Mesodermal cell (in vitro differentiated cells): ENCODE results near the gene CLEC19A.

Experiments
- H3K27ac ChIP-seq: 2 replicates; pipeline ENCODE4 v1.7.0; 2013; ENCODE audit warnings: mild to moderate bottlenecking, low read depth, low read length, moderate library complexity; ENCODE audit not compliant: severe bottlenecking
- H3K36me3 ChIP-seq: 2 replicates; pipeline ENCODE4 v1.7.1; 2013; ENCODE audit warnings: mild to moderate bottlenecking, low read length, moderate library complexity; ENCODE audit not compliant: control insufficient read depth, insufficient read depth
- H3K4me1 ChIP-seq: one replicate; pipeline ENCODE4 v1.7.1; 2013; ENCODE audit warnings: mild to moderate bottlenecking, low read length; ENCODE audit not compliant: insufficient read depth, control insufficient read depth, poor library complexity, severe bottlenecking
- H3K4me3 ChIP-seq: 2 replicates; pipeline ENCODE4 v1.7.0; 2013; ENCODE audit warnings: low read length, control low read depth, mild to moderate bottlenecking; ENCODE audit not compliant: insufficient read depth, poor library complexity, severe bottlenecking; ENCODE audit errors: extremely low read depth
- H3K9me3 ChIP-seq: 2 replicates; pipeline ENCODE4 v1.7.1; 2013; ENCODE audit warnings: mild to moderate bottlenecking, low read length, moderate library complexity; ENCODE audit not compliant: control insufficient read depth
- WGBS, 2 experiments: methylation state at CpG; one replicate each; pipeline ENCODE4 v1.1.5; 2013; ENCODE audit warnings: missing lambda C conversion rate in 2 of 2; ENCODE audit not compliant: insufficient coverage in 2 of 2; 5-methylcytosine and 5-hydroxymethylcytosine counted together

Gene CLEC19A

DNA sequence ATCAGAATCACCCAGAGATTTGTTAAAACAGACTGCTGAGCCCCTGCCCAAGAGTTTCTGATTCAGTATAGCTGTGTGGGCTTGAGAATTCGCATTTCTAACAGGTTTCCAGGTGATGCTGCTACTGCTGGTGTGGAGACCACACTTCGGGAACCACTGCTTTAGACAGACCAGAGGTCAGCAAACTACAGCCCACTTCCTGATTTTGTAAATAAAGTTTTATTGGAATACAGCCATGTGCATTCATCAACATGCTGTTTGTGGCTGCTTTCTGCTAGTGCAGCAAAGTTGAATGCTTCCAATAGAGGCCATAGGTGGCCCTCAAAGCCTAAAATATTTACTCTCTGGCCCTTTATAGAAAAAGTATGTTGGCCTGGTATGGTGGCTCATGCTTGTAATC lies 32.6 kb upstream of the CLEC19A start:
- H3K4me1 ChIP-seq = no peaks in the 10 kb centered on the region
- H3K9me3 ChIP-seq = no peaks in the 10 kb centered on the region
- H3K36me3 ChIP-seq = no peaks in the 10 kb centered on the region
- H3K4me3 ChIP-seq = no peak overlapping the region
- 80 to 83% methylated on average over 1 to 2 of the region's 2 CpGs for WGBS, 2 experiments
- H3K27ac ChIP-seq = no peak overlapping the region

DNA sequence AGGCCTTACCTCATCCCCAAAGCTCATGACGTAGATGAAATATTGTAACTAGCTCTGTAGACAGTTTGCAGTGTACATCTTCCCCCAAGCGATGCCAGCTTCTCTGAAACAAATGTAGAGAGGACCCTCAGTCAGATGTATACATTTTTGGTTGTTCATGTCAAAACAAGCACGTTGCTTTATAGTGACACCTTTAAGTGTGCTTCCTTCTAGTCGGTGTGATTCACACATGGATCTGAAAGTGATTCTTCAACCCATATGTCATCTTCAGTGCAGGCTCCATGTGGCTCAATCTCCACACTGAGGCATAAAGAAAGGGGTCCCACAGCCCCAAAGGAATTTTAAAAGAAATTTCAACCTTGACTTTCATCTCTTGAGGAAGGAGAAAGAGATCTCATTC lies 30.9 kb upstream of the CLEC19A start:
- 93 to 96% methylated on average over 3 to 4 of the region's 4 CpGs for WGBS, 2 experiments
- H3K4me3 ChIP-seq = no peak overlapping the region
- no peaks in the 10 kb centered on the region for H3K36me3 ChIP-seq
- H3K27ac ChIP-seq = no peak overlapping the region
- no peaks in the 10 kb centered on the region for H3K9me3 ChIP-seq
- H3K4me1 ChIP-seq = no peaks in the 10 kb centered on the region

GRCh38 chr16:19264123-19264673 lies 21.3 kb upstream of the CLEC19A start:
- H3K9me3 ChIP-seq = no peaks in the 10 kb centered on the region
- 46 to 87% methylated on average over 2 to 4 of the region's 4 CpGs for WGBS, 2 experiments
- H3K4me3 ChIP-seq = no peak overlapping the region
- peaks cover 11% of the 10 kb centered on the region for H3K36me3 ChIP-seq
- H3K27ac ChIP-seq = no peak overlapping the region
- H3K4me1 ChIP-seq = no peaks in the 10 kb centered on the region

DNA sequence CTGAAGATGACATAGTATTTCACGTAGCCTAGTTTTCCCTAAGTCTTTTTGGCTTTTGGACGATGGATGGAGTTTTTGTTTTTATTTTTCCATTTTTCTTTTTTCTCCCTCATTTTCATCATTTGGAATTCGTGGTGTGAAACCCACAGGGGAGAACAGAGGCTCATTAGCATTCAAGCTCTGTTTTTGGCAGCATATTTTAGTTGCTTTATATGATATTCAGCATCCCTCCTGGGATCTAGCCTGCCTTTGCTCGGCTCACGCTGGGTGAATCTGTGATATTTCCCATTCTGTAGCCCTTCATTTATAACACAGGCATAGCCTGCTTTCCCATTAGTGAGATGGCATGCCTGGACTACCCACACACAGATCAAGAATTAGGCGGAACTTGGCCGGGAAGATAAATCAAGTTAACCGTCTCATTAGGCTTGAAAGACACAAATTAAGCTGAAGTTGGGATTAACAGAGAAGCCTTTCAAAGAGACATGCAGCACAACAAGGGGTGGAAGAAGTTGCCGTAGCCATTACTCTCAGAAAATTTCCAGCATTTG lies 20.1 kb upstream of the CLEC19A start:
- H3K4me3 ChIP-seq = no peak overlapping the region
- H3K27ac ChIP-seq = no peak overlapping the region
- no peaks in the 10 kb centered on the region for H3K4me1 ChIP-seq
- H3K9me3 ChIP-seq = no peaks in the 10 kb centered on the region
- peaks cover 11% of the 10 kb centered on the region for H3K36me3 ChIP-seq
- WGBS, 2 experiments = 89% methylated on average over 4 to 6 of the region's 9 CpGs

- no peak overlapping the region for H3K4me3 ChIP-seq
- 99% methylated on average over 7 to 10 of the region's 11 CpGs for WGBS, 2 experiments
- peaks cover 11% of the 10 kb centered on the region for H3K36me3 ChIP-seq
- H3K9me3 ChIP-seq = no peaks in the 10 kb centered on the region
- no peak overlapping the region for H3K27ac ChIP-seq
- H3K4me1 ChIP-seq = no peaks in the 10 kb centered on the region
These were observed 18.8 kb upstream of the CLEC19A start for GRCh38 chr16:19266774-19267173.

GRCh38 chr16:19269098-19269497 lies 16.4 kb upstream of the CLEC19A start:
- H3K36me3 ChIP-seq = peaks cover 11% of the 10 kb centered on the region
- WGBS, 2 experiments = 80% methylated on average over 1 of the region's 2 CpGs; no CpG with 5 or more reads in 1 of the 2 experiments
- no peak overlapping the region for H3K4me3 ChIP-seq

DNA sequence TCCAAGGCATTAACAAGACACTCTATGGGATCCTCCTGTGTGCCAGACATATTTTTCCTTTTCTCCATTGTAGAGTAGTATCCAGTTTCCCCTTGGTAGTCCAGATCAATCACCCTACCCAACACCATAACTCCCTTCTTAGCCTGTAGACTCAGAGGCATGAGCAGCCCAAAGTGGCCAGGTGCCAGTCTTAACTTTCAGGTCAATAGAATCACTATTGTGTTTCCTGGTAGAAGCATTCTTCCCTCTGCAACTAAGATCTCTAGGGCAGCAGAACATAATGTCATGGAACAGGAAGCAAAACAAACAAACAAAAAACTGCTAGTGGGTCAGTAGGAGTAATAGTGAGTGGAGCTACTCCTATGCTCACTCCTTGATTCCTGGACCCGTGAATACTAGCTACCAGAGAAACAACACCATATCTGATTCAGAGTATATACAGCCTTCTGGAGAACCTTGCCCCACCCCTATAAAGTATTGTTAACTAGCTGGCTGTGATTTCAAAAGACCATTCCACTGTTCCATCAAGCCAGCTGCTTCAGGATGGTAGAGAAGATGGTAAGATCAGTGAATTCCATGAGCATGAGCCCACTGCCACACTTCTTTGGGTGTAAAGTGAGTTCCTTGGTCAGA lies 11.2 kb upstream of the CLEC19A start:
- Histone ChIP-seq H3K9me3 (no peaks in the 10 kb centered on the region), H3K4me1 (no peaks in the 10 kb centered on the region)
- WGBS, 2 experiments = 100% methylated on average over 1 of the region's 1 CpG; no CpG with 5 or more reads in 1 of the 2 experiments

More at GRCh38 chr16:19269098-19269497, 16.4 kb upstream of the CLEC19A start:
- H3K9me3 ChIP-seq = no peaks in the 10 kb centered on the region
- no peak overlapping the region for H3K27ac ChIP-seq
- no peaks in the 10 kb centered on the region for H3K4me1 ChIP-seq

DNA sequence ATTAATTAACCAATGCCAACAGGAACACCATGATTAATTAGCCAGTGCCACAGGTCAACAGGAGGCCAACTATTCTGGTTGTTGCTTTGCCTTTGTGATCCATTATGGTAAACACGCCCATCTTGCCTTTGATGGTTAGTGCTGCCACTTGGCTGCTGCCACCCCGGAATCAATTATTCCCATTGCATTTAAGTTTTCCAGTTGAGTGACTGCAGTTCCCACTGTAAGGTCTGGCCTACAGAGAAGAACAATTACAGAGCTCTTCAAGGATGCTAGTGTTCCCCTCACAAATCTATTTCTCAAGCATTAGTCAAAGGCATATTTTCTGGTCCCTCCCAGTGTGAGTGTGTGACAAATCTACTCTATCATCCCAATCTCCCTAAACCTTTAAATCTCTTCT lies 7.1 kb upstream of the CLEC19A start:
- Histone ChIP-seq H3K4me1 (no peaks in the 10 kb centered on the region), H3K4me3 (no peak overlapping the region), H3K27ac (no peak overlapping the region), H3K36me3 (no peaks in the 10 kb centered on the region), H3K9me3 (no peaks in the 10 kb centered on the region)
- WGBS, 2 experiments = 82 to 100% methylated on average over 1 to 2 of the region's 2 CpGs

More for the DNA sequence above, 11.2 kb upstream of the CLEC19A start:
- H3K27ac ChIP-seq = no peak overlapping the region
- H3K36me3 ChIP-seq = no peaks in the 10 kb centered on the region
- H3K4me3 ChIP-seq = no peak overlapping the region

GRCh38 chr16:19281246-19281645 lies 4.3 kb upstream of the CLEC19A start:
- Histone ChIP-seq H3K27ac (no peak overlapping the region), H3K9me3 (no peaks in the 10 kb centered on the region), H3K4me3 (no peak overlapping the region), H3K4me1 (no peaks in the 10 kb centered on the region), H3K36me3 (no peaks in the 10 kb centered on the region)
- WGBS, 2 experiments = 85 to 92% methylated on average over 2 of the region's 2 CpGs

- H3K27ac ChIP-seq = no peak overlapping the region
- H3K4me1 ChIP-seq = no peaks in the 10 kb centered on the region
- H3K4me3 ChIP-seq = no peak overlapping the region
- H3K9me3 ChIP-seq = no peaks in the 10 kb centered on the region
- WGBS, 2 experiments = 100% methylated on average over 1 of the region's 3 CpGs; no CpG with 5 or more reads in 1 of the 2 experiments
- no peaks in the 10 kb centered on the region for H3K36me3 ChIP-seq
These were observed 3.4 kb upstream of the CLEC19A start for GRCh38 chr16:19282101-19282500.

GRCh38 chr16:19283637-19284036 lies 1.9 kb upstream of the CLEC19A start:
- H3K36me3 ChIP-seq = no peaks in the 10 kb centered on the region
- H3K4me3 ChIP-seq = no peak overlapping the region
- no peaks in the 10 kb centered on the region for H3K4me1 ChIP-seq
- H3K27ac ChIP-seq = no peak overlapping the region
- 90 to 100% methylated on average over 1 to 2 of the region's 2 CpGs for WGBS, 2 experiments
- H3K9me3 ChIP-seq = no peaks in the 10 kb centered on the region
